Ammon's horn (tissue), 1 donor: Measurements from ENCODE around the gene ERBB4.
A peak's percentile ranks its signal among the peaks of the same experiment; 100 is the strongest.

Experiments used
- DNase-seq: peaks from one replicate; pipeline ENCODE4 v3.0.0-alpha.2; 2016; ENCODE audit warnings: low spot score

ERBB4 gene

DNA sequence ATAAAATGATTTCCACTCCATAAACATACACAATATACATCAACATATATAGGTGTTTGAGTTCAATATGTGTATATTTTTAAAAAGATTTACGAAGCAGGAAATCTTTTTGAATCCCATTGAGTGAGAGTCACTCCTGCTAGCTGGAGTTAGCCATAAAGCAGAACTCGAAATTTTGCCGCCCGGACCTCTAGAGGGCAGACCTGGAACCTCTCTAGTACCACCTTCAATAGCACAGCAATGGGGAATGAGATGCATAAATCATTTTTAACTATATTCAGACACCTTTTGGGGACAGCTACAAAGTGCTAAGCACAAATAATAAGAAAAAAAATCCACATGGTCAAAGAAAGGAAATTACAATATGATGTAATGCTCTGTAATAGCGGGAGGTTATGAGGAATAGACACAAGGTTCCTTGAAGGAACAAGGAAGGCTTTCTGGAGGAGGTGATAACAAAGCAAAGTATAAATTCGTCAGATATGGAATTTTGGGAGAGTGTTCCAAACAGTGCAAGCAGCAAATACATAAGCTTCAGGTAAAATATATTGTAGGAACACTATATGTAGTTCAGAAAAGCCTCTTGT is 533.4 kb downstream of the ERBB4 start:
- peak; percentile 10 for DNase-seq

DNA sequence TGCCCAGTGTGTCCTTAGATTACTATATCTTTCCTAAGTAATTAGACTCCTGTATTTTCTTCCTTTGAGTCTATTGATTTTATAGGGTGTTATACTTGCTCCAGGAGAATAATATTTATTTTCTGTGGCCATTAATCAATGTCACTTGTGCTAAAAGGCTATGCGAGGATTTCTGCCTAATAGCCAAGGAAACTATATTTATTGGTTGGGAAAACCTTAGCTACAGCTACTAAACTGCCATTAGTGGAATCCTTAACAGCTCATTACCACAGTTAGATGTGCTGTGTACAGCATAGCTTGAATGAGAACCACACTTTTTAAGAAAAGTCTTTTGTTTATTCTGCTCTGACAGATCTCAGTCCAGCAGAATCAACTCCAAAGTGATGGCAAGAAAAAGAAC is 537.3 kb downstream of the ERBB4 start:
- DNase-seq: no peak

- no peak for DNase-seq
Measured at GRCh38 chr2:211996857-211997256, 541.7 kb downstream of the ERBB4 start.

DNA sequence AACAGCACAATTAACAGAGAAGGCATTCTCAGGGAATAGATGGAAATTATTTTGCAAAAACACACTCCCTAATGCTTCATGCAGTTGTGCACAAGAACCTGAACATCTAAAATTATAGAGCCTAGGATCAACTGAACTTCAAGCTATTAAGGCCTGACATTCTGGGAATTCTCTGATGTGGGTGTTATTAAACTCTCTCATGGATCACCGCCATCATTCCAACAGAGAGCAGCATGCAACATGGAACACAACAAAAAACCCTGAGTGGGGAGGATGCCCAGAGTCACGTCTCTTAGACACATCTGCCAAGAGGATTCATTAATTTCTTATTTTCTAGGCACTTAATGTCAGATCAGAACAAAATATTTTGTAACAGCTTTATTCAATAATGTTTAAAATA is 543.8 kb downstream of the ERBB4 start:
- DNase-seq: no peak

DNA sequence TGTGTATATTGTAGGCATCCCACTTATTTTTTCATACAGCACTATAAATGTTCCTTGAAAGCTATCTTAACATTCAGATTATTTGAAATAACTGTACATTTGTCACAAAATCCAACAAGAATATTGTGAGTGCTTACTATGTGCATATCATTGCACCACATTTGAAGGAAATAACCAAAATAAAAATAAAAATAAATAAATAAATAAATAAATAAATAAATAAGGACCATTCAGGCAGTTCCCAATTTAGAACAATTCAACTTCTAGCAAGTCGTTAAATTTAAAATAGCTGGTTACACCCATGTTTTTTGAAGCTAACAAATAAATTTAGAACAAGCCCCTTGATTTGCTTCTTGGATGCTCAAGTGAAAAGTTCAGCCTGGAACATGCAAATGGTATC is 548.3 kb downstream of the ERBB4 start:
- DNase-seq: no peak

GRCh38 chr2:211986313-211986712 is 552.3 kb downstream of the ERBB4 start:
- DNase-seq: no peak

DNA sequence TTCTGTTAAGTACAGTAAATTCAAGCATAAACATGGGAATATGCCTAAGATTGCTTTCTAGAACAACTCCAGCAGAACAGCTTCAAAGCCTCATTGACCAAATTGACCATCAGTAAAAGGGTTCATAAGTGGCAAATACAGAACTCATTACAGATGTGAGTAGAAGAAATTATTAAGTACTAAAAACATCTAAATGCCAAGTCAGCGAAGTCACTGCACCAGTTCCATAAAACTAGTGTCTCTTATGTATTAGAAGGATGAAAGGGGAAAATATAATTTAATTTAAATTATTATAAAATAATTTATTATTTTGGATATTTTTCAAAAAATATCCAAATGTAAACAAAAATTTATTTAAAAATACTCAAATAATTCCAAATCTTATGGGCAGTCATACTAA is 553.2 kb downstream of the ERBB4 start:
- DNase-seq: no peak

GRCh38 chr2:211982162-211982561 is 556.4 kb downstream of the ERBB4 start:
- no peak for DNase-seq

DNA sequence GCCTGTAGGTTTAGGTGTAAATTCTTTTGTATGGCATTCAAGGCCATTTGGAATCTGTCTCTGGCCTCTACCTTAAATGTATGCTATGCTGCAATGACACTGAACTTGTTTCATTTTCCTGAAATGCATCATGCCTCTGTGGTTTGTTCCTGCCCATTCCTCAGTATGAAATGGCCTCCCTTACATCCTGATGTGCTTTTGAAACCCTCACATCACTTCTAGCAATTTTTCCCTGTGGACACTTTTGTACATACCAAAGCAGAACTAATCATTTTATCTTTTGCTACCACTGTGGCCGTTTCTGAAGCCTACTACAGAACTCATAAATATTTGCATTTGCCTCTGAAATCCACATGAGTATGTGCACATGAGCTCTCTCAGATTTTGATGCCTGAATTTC is 557.2 kb downstream of the ERBB4 start:
- DNase-seq: no peak

DNA sequence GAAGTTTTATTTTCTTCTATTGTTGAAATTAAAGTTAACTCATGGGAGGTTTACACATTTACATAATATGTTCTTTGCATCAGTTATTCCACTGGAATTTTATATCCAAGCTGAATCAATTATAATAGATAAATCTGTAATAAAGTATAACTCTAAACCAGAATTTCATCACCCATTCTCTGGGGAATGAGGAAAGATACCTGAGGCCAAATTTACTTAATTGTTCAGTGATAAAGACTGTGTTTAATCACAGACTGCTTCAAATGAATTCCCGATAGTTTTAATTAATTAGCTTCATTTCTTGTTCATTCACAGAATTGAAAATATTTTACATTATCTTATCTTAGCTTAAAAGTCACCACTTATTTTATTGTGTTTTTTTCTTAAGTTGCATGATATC is 562.5 kb downstream of the ERBB4 start:
- no peak for DNase-seq

- DNase-seq: no peak
Measured at GRCh38 chr2:211967234-211967633, 571.4 kb downstream of the ERBB4 start.

- no peak for DNase-seq
Measured at GRCh38 chr2:211963969-211964368, 574.6 kb downstream of the ERBB4 start.

- no peak for DNase-seq
Measured at GRCh38 chr2:211957799-211958198, 580.8 kb downstream of the ERBB4 start.

- no peak for DNase-seq
Measured at GRCh38 chr2:211955648-211956047, 583.0 kb downstream of the ERBB4 start.

DNA sequence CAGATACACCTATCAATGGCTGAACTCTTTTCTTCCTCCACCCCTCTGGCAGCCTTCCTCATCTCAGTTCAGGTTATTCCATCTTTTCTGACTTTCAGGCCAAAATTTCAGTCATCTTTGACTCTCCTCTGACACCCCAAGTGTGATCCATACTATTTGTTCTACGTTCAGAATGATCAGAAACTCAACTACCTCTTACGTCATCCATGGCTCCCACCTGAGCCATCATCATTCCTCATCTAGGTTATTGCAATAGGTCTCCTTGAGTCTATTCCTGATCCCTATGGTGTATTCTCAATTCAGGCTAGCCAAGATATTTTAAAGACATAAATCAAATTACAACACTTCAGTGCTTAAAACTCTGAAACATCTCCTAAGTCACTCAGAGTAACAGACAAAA is 589.7 kb downstream of the ERBB4 start:
- DNase-seq: no peak

GRCh38 chr2:211946960-211947359 is 591.6 kb downstream of the ERBB4 start:
- no peak for DNase-seq

DNA sequence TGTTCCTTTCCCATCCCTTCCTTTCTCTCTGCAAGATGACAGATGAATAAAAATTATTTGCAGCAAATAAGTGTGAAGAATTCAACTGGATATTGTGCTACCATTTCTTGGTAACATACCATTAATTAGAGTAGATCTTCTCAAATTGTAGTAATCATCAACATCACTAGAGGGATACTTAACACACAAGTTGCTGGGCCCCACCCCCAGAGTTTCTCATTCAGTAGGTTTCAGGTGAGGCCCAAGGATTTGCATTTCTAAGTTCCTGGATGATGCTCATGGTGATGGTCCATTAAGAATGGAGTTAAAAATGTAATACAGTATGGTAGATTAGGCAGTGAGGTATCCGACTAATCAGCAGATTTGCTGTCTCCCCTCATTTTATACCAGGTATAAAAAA is 594.0 kb downstream of the ERBB4 start:
- no peak for DNase-seq

DNA sequence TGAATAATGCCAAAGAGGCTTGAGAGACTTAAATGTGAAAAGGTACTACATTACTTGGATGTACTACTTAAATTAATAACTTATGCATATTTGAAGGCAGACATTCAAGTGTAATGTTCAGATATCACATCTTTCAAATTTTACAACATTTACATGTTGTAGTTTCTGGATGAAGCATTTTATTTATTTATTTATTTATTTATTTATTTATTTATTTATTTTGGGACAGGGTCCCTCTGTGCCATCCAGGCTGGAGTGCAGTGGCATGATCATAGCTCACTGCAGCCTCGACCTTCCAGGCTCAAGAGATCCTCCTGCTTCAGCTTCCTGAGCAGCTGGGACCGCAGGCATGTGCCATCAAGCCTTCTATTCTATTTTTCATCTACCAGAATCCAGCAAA is 596.4 kb downstream of the ERBB4 start:
- no peak for DNase-seq

GRCh38 chr2:211941216-211941747 is 597.3 kb downstream of the ERBB4 start:
- DNase-seq: no peak

DNA sequence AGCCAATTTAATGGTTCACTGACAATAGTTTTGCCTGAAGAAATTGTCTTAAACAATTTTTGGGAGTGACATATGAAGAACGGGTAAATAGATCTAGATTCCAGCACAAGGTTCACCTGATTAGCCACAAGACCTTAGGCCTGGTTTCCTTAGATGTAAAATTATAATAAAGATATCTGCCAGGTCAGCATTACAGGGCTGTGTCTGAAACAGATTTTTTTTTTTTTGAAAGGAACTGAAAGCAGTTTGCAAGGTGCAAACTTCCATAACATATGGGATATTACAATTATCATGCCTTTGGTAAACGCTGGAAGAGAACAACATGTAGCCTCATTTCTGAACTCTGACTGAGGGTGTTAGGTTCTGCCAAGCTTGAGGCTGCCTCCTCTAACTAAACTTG is 599.4 kb downstream of the ERBB4 start:
- DNase-seq: no peak

- DNase-seq: no peak
Measured at GRCh38 chr2:211934811-211935210, 603.8 kb downstream of the ERBB4 start.

- no peak for DNase-seq
Measured at GRCh38 chr2:211931314-211931713, 607.3 kb downstream of the ERBB4 start.

DNA sequence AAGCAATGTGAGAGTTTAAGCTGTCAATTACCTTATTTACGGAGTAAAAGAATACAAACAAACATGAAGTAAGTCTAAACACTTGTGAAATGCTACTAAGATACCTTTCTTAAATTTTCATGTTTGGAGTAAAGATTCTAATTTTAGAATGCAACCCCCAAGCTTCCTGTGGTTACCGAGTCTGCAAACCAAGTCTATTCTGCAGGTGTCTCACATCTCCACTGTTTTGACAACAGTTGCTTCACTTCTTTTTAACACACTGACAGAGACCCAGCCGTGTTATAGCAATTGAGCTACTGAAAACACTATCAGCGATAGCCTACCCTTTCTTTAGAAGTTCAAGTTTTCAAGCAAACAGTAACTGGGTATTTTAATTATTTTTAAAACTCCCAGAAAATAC is 608.3 kb downstream of the ERBB4 start:
- DNase-seq: no peak

DNA sequence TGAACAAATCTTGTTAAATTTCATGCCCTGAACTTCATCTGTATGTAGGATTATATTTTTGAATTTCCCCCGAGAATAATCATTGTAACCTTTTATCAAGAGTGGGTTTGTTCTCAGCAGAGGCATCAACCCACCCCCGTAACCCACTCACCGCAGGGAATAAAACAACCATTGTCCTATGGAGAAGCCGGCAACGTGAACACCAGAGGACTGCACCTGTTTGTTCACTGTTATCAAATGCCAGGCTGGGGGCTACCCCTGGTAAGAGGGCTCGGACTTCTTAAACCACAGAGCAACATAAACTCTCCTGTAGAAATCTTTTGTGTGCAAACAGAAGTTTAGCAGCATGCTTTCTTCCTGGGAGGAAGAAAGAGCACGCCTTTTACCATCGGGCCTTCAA is 610.4 kb downstream of the ERBB4 start:
- DNase-seq: no peak

DNA sequence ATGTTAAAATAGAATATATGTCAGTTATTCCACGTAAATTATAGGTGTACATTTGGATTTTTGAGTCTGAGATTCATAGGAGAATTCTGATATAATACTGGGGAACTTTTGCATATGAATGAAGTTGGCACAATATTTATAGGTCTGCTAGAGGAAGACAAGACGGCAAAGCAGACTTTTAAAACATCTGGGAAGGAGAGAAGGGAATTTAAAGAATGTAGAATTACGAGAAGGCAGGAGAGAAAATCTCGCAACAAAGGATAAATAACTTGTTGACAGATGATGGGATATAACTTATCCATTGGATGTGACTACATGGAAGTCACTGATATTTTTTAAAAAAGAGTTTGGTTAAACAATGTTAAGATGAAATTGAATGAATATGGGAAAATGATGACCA is 615.6 kb downstream of the ERBB4 start:
- DNase-seq: no peak
